Measurements from ENCODE around the gene DNAJC18.
"Not testable (repeated sequence)": the region's sequence is repeated elsewhere in the genome, so short reads cannot be mapped to it uniquely, and the experiment has no call there.

DNAJC18 gene

GRCh38 chr5:139401546-139401945 is 37.8 kb downstream of the DNAJC18 start:
- DNase-seq = no peak

- DNase-seq = no peak
Measured at GRCh38 chr5:139399501-139400121, 39.7 kb downstream of the DNAJC18 start.

- no peak for DNase-seq
Measured at GRCh38 chr5:139397921-139398320, 41.4 kb downstream of the DNAJC18 start.

DNA sequence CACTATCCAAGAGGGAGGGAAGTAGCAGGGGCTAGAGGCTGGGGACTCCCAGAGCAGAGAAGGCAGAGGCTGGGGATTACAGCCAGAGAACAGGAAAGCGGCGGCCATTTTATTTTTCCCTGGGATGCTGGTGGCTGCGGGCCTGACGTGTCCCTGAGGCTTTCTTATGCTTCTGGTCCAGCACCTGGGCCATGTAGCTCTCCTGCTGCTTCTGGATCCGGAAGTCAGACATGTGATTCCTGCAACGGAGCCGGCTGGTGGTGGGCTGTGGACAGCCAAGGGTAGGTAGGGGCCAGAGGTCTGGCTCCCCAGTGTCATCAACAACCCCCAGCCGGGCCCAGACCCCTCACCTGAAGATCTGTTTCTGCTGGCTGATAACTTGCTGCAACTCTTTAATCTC is 42.6 kb downstream of the DNAJC18 start:
- DNase-seq = no peak

DNA sequence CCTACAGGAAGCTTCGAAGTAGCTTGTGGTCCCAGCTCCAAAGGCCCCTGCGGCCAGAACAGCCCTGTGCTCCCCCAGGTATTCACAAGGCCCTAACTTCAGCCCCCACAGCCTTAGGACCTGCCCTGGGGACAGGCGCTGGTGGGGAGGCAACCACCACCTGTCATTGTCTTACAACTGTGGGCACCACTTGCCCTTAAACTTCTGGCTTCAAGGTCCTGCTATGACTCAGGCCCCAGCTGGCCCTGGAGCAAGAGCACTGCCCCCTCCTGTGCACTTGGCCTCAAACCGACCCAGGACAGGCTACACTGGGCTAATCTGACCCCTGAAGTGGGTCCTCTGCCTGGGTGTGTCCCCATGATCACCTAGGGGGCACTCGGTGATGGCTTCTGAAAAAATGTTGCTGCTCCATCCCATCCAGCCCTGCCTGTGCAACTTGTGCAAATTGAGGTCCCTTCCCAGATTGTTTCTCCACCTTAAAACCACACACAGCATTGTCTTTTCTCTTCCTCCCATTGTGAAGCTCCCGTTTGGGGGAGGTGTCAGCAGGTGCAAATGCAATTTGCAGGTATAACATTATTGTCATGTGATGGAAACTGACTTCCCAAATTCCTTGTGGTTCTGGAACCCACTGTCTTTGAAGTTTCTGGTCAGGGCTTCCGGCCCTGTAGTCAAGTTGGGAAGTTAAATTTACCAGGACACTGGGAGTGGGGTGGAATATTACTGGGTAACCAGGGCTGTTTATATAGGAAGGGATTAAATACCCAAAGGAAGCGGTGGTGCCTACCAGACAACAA is 43.3 kb downstream of the DNAJC18 start:
- DNase-seq = no peak

DNA sequence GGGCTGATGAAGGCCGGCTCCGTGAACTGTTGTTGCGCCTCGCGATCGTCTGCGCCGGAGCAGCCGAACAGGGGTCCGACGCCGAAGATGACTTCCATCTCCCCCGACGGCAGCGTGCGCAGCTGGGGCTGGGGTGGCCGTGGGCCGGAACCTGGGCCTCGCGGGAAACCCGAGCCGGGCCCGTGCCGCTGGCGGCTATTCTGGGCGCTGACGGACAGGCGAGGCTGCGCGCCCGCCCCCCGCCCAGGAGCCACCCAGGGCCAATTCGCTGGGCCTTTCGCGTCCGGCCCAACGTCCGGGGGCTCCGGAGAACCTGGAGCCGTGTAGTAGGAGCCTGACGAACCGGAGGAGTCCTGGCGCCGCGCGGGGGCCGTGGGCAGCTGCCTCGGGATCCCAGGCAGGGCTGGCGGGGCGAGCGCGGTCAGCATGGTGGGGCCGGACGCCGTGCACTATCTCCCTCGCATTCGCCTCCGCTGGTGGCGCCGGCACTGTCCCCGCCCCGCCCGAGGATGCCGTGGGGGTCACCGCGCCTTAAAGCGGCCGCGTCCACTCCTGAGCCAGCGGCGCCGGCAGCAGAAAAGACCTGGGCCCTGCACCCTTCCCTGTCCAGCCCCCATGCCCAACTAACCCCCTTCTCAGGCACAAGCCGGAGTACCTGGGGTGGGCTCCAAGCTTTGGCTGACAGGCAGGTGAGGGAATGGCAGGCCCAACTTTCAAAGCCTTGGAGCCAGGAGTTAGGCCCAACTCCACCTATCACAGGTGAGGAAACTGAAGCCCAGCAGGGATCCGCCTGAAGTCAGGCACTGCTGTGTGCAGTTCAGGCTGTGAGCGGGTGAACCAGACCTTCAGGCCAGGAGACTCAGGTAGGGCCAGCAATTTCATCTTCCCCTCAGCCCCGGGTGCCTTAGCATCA is 44.4 kb downstream of the DNAJC18 start, which contains the start of gene PROB1:
Gene PROB1, minus strand, starts transcription at position 451 of the 913 bp plus-strand sequence. Its CDS starts 23 bp downstream, at position 428.
- DNase-seq = no peak

DNA sequence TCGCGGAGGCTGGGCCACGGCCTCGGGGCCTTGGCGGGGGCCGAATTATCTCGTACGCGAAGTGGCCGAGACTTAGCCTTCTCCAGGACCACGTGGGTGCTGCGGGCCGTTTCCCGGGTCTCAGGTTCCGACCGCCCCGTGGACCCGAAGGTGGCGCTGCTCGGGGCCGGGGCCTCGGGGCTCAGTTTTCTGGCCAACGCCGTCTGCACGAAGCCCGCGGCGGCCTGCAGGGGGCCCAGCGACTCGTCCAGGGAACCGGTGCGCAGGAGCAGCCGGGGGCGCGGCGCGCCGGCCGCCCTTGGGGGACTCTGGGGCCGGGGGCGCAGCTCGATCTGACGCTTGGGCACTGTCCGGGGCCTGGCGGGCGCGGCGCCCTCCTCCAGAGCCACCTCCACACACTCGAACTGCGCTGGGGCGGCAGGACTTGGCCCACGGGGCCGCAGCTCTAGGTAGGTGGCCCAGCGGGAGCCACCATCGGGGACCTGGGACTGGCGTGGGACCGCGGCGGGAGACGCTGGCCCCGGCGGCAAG is 45.1 kb downstream of the DNAJC18 start:
- no peak for DNase-seq

DNA sequence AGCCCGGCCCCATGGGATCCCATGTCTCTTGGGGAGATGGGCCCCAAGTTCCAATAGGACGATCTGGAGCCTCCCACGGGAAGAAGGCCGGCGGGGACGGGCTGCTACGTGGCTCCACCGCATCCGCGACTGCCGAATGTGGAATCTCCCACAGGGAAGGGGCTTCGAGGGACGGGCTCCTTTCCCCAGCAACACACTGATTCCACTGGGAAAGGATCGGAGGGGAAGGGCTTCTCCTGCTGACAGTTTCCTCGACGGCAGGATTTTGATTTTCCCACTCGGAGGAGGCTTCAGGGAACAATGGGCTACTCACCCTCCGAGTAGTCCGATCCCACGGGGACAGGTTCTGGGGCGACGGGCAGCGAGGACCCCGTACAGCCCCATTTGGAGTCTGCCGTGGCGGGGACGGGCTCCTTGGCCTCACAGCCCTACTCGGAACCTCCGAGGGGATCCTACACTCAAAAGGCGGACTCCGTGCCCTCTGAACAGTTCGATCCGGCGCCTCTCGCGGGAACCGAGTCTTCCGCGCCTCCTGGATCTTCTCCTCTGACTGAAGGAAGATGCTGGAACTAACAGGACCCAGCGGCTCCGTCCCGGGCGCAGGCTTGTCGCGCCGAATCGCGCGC is 45.7 kb downstream of the DNAJC18 start:
- no peak for DNase-seq

DNA sequence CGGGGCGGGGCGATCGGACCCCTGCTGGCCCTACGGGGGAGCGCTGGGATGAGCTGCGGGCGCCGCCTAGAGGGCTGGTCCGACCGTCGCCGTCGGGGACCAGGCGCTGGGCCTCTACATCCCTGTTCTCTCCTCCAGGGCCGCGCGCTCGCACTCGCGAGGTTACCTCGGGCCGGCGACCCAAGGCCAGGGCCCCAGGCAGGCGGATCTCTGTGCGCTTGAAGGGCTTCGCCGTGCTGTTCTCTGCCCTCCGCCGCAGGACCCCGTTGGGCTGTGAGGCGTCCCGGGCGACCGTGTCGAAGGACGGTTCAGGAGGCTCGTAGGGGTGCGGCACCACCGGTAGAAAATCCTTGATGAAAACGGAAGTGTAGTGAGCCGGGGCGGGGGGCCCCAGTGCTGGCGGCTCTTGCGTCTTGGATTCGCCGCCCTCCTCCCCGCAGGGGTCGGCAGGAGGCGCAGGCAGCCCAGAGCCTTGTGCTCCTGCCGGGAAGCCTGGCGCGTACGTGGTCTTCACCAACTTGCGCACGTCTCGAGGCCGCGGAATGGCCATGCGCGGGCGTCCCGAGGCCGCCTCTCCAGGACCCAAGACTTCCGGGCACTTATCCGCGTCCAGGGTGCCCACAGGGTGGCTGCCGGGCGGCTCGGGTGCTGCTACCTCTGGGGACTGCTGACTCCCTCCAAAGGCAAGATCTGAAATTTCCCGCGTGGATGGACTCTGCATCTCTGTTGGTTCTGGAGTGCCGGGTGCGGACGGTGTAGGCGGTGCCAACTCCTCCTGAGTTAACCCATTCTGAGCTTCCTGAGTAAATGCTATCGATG is 46.4 kb downstream of the DNAJC18 start:
- peak; percentile 49 for DNase-seq

DNA sequence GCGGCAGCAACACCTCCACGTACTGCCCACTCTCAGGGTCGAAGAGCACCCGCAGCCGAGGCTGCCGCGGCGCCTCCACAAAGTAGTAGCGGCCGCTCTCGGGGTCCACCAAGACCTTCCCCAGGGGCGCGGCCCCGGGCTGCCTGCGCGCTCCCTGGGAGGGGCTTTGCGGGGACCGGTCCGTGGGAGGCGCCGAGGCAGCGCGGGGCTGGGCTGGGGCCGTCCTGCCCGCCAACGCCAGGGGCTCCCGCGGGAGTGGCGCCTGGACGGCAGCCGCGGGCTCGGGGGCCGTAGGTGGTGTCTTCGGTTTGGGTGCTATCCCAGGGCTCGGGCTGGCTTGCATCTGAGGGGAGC is 47.0 kb downstream of the DNAJC18 start:
- no peak for DNase-seq

DNA sequence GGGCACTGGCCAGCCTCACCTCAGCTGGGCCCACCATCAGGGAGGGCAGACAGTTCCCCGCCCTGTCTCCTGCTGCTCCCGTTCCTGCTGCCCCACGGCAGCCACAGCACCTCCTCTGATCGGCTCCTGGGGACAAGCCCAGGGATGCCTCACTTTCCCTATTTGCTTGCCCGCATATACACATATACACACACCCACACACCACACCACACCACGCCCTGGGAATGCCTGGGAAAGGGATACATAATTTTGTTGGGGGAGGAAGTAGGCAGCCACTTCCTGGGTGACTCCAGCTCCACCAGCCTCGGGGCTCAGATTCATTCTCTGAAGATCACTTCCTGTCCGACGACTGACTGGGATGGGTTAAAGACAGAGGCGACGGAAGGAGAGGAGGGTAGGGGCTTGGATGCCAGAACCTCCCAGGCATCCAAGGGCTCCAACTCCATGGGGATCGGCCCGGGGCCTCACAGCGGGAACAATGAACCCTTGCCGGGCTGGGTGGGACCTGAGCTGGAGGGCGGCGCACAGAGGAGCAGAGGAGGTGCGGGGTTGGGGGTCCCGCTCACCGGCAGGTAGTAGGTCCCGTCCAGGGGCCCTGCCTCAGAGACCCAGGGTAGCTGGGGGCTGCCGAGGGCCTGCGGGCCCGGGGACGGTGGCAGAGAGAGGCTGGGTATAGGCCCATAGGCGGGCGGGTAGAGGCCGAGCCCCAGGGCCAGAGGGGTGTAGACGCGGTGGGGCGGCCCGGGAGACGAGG is 47.6 kb downstream of the DNAJC18 start:
- no peak for DNase-seq

- no peak for DNase-seq
Measured at GRCh38 chr5:139390639-139391569, 48.4 kb downstream of the DNAJC18 start.

GRCh38 chr5:139389701-139390638 is 49.4 kb downstream of the DNAJC18 start, which contains the start of gene MZB1:
Gene MZB1 (minus strand): TSS chr5:139389913. CDS start chr5:139389856, 57 bp downstream.
- peak; percentile 34 for DNase-seq

DNA sequence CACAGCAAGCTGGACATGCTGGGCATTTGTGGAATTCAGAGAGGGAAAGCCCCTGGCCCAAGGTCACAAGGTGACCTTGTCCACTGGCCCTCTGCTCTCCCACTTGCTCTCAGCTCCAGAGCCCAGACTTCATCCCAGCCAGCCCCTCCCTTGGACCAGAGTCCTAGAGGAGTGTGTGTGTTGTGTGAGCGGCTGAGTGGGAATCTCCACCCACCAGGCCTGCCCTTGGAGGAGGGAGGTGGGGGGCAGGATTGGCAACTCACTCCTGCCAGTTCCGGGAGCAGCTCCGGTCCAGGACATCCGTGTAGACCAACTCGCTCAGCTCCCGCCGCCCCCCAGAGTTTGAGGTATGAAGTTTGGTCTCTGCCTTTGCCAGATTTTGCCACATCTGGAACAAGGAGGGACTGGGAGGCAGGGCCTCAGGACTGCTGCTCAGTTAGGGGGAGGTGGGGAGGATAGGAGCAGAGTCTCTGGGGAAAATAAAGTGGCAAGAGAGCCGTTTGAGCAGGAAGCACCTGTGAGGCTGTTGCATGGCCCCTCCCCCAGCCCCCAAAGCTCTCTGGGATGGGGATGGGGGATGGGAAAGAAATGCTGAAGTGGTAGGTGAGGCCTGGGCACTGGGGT is 51.0 kb downstream of the DNAJC18 start:
- DNase-seq = no peak

- no peak for DNase-seq
Measured at GRCh38 chr5:139387611-139388197, 51.6 kb downstream of the DNAJC18 start.

DNA sequence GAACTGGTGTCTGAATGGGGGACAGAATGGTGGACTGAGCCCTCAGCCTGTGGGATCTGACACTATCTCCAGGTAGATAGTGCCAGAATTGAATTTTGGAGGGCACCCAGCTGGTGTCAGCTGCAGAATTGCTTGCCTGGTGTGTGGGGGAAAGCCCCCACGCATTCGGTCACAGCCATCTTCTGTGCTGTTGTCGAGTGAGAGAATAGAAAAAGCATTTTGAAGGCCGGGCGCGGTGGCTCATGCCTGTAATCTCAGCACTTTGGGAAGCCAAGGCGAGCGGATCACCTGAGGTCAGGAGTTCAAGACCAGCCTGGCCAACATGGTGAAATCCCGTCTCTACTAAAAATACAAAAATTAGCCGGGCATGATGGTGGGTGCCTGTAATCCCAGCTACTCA is 52.4 kb downstream of the DNAJC18 start:
- not testable (repeated sequence) for DNase-seq

GRCh38 chr5:139386050-139386438 is 53.3 kb downstream of the DNAJC18 start:
- DNase-seq = no peak
